22Rv1 (cell line): ENCODE results near the gene SLC9A4.

Experiments used
- H3K27ac ChIP-seq: fragments of 450-650 bp; 2 replicates; pipeline ENCODE4 v1.5.1; 2017
- ZFX ChIP-seq: fragments of 450-650 bp; IDR thresholded peaks from 2 replicates; pipeline ENCODE4 v1.6.1; 2017; ENCODE audit warnings: antibody characterized with exemption, borderline replicate concordance
- TF ChIP-seq, protein P1 (sequence below): fragments of 450-650 bp; IDR thresholded peaks from 2 replicates; pipeline ENCODE4 v1.5.1; 2017; ENCODE audit warnings: mild to moderate bottlenecking

SLC9A4 gene

DNA sequence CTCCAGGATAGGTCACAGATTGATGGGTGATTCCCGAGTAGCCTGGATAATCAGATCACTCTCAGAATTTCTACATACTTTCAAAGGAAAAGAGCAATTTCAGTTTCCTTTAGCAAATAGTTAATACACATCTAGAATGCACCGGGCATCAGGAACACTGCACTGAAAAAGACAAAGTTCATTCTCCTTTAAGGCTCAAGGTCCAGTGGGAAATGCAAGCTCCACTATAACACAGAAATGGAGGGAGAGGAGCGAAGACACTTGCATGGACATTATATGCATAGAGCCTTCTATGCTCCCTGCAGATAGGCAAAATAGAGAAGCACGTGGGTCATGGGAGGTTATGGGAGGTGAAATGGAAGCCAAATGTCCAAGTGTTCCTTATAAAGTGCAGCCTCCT lies 49.1 kb downstream of the SLC9A4 start:
- no peak overlapping the region for H3K27ac ChIP-seq
- TF ChIP-seq ZFX: no peak
- TF ChIP-seq, protein P1, sequence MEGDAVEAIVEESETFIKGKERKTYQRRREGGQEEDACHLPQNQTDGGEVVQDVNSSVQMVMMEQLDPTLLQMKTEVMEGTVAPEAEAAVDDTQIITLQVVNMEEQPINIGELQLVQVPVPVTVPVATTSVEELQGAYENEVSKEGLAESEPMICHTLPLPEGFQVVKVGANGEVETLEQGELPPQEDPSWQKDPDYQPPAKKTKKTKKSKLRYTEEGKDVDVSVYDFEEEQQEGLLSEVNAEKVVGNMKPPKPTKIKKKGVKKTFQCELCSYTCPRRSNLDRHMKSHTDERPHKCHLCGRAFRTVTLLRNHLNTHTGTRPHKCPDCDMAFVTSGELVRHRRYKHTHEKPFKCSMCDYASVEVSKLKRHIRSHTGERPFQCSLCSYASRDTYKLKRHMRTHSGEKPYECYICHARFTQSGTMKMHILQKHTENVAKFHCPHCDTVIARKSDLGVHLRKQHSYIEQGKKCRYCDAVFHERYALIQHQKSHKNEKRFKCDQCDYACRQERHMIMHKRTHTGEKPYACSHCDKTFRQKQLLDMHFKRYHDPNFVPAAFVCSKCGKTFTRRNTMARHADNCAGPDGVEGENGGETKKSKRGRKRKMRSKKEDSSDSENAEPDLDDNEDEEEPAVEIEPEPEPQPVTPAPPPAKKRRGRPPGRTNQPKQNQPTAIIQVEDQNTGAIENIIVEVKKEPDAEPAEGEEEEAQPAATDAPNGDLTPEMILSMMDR: no peak

DNA sequence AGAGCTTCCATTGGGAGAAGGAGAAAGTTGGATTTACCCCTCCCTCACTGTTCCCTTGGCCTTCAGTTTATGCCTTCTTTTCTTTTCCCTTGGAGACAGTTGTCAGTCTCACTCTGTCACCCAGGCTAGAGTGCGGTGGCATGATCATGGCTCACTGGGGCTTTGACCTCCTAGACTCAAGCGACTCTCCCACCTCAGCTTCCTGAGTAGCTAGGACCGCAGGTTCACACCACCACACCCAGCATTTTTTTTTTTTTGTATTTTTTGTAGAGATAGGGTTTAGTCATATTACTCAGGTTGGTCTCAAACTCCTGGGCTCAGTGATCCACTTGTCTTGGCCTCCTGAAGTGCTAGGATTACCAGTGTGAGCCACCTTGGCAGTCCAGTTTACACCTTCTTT lies 49.9 kb downstream of the SLC9A4 start:
- no peak overlapping the region for H3K27ac ChIP-seq
- TF ChIP-seq, protein P1: no peak
- TF ChIP-seq ZFX: no peak

DNA sequence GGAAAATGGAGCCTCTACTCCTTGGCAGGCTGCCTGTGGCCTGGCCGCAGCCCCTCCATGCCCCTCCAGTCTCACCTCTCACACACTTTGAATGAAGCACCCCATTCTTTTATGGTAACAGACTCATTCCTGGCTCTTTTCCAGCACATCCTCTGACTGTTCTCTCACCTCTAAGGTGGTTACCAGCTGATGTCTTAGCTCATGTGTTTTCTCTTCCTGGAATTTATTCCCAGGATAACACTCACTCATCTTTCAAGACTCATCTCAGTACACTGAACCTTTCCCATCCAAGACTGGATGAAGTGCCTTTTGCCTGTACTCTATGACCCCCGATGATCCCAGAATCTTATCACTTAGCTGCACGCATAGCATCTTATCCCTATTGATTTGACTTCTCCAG lies 50.6 kb downstream of the SLC9A4 start:
- TF ChIP-seq, protein P1: no peak
- TF ChIP-seq ZFX: no peak
- H3K27ac ChIP-seq: no peak overlapping the region

DNA sequence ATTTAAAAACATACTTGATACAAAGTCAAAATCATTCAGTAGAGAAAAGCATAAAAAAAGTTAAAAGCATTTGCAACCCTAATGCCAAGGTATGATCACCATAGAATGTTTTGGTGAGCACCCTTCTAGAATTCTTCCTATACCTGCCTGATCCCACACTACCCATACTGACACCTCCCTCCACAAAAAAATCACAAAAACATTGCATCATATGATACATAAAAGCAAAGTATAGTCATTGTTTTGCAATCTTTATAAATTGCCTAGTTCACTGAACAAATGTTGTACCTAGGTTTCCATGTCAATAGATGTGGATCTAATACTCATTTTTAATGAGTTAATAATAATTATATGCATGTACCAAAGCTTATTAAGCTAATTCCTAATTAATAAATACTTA lies 54.1 kb downstream of the SLC9A4 start:
- no peak overlapping the region for H3K27ac ChIP-seq
- no peak for TF ChIP-seq ZFX
- TF ChIP-seq, protein P1: no peak

DNA sequence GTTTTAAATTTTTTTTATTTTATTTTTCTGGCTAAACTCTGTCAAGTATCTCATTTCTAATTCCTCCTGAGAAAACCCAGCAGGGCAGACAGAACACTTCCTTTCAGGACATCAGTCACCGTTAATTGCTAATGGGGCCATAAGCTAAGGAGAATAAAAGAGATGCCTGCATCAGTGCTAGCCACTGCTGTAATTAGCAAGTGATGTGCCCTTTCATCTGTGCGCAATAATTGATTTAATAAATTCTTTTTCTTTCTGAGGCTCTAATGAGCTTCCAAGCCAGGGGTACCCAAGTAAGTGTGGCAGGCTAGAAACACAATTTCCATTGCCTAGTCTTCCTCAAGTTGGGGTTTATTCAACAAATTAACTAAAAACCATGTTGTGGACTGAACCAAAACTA lies 65.5 kb downstream of the SLC9A4 start:
- no peak for TF ChIP-seq ZFX
- TF ChIP-seq, protein P1: no peak
- no peak overlapping the region for H3K27ac ChIP-seq

DNA sequence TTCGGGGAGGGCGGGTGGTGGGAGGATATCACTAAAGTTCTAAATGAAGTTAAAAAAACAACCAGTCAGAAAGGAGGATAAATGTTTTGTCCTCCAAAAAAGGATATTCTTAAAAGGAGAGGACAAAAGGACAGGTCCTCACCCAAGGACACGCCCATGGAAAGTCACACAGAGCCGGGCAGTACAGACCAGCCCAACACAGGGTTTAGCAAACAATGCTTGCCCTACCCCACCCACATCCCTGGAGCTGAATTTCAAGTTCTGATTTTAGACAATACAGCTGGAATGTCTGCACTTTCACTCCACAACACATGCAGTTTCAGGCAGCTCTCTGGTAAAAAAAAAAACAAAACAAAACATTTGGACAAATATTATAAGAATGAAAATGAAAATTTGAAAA lies 67.9 kb downstream of the SLC9A4 start:
- TF ChIP-seq, protein P1: no peak
- TF ChIP-seq ZFX: no peak
- no peak overlapping the region for H3K27ac ChIP-seq

DNA sequence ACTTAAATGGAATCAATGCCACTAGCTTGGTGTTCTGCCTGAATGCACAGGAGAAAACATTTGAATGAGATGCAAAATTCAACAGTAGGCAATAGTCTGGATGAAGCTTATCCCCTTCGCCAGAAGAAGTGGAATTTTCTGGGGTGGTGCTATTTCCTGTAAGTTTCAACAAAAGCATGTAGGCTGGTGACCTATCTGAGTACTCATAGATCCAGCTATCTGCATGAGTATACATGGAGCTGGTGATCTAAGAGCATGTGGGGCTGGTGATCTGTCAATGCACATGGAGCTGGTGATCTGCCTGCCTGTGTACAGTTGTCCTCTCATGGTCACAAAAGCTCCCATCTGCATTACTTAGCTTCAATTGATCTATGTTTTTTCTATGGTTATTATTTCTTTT lies 71.2 kb downstream of the SLC9A4 start:
- no peak overlapping the region for H3K27ac ChIP-seq
- TF ChIP-seq ZFX: no peak
- TF ChIP-seq, protein P1: no peak
